ENCODE results near the gene SERPINC1.

DNA sequence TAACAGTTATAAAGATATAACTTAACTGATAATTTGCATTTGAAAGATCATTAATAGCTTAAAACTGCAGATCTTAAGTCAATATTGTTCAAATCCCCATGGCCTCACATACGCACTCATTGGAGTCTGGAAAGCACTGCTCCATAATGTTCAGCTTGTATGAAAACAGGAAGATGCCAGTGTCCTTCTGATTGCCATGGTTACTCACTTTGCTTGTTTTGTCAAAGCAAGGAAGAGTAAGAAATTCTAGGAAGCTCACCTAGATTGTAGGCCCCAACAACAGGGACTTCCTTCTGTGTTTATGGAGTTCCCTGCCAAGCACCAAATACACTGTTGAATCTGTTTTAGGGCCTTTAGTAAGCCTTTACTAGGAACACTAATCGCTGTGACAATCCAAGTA, 60.2 kb downstream of the SERPINC1 start:
- TF ChIP-seq SUZ12 (IDR thresholded peaks at IDR 0.05; ENCODE audit: extremely low read depth, insufficient read depth, insufficient read length) (no peak), ZNF274 (IDR thresholded peaks at IDR 0.05; ENCODE audit: low read depth, low read length) (no peak), YY1 (IDR thresholded peaks at IDR 0.05; ENCODE audit: insufficient read depth, insufficient read length) (no peak)
